Measurements from ENCODE around the gene ZNF740. TPM values are rescaled to one million over a fixed set of nuclear protein-coding genes. Genes with fewer than 3 reads are reported as not detected.

The ZNF740 gene
- total RNA-seq, 2 experiments from 2014 or later = 31.3 to 35.9 TPM

DNA sequence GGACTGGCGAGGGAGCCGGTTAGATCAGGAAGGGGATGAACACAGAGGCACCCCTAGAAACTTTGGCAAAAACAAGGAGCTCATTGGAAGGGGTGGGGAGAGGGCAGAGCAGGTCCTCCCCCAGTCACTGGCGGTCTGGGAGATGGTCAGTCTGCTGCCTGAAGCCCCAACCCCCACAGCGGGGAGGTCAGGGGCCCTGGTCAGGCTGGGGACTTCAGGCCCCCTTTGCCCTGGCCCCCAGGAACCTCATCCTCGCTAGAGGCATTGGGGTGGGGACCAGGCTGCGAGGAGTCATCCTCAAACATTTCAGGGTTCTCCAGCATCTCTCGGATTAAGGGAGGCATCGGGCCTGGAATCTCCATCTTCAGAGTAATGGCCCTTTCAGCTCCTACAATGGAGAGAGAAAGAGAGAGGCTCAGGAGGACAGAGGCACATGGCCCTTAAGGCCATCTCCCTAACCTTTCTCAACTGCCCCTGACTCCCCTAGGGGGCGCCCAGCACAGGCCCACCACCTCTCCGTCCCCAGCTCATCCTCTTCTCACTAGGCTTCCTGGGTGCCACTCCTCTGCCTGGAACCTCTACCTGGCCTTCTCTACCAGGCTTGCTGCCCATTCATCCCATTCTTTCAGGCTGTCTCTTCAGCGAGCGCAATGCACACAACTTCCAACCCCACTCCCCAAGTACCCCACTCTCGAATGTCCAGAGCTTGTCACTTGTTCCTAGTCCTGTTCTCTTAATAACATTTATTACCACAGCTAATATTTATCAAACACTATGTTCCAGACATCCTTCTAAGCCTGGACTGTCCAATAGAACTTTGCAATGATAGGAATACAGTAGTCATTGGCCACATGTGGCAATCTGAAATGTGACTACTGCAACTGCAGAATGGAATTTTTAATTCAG is 31.2 kb downstream of the ZNF740 start:
- intact Hi-C loops (cut with micrococcal nuclease) = loop anchor here (5.0 kb wide), 2 partner anchors 56 to 76 kb away; partner anchors contain the start of gene ESPL1
- Mint-ChIP-seq H3K9me3 (no peaks in the 10 kb centered on the region), H3K27ac (no peak overlapping the region), H3K36me3 (ENCODE audit: low read depth) (peaks cover 28% of the 10 kb centered on the region), H3K4me1 (ENCODE audit: low read depth) (peaks cover 63% of the 10 kb centered on the region), H3K27me3 (no peaks in the 10 kb centered on the region), H3K4me3 (no peak overlapping the region)
- TF ChIP-seq, protein P1, sequence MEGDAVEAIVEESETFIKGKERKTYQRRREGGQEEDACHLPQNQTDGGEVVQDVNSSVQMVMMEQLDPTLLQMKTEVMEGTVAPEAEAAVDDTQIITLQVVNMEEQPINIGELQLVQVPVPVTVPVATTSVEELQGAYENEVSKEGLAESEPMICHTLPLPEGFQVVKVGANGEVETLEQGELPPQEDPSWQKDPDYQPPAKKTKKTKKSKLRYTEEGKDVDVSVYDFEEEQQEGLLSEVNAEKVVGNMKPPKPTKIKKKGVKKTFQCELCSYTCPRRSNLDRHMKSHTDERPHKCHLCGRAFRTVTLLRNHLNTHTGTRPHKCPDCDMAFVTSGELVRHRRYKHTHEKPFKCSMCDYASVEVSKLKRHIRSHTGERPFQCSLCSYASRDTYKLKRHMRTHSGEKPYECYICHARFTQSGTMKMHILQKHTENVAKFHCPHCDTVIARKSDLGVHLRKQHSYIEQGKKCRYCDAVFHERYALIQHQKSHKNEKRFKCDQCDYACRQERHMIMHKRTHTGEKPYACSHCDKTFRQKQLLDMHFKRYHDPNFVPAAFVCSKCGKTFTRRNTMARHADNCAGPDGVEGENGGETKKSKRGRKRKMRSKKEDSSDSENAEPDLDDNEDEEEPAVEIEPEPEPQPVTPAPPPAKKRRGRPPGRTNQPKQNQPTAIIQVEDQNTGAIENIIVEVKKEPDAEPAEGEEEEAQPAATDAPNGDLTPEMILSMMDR (IDR thresholded peaks at IDR 0.05) = peak; percentile 31
- peak; percentile 45 for DNase-seq
- ATAC-seq = no peak
- ChIA-PET CTCF (interaction anchor here (0.6 to 9.7 kb wide), 34 partner anchors 9 to 297 kb away, joined by 3 to 213 read pairs (median 6); partner anchors contain the start of genes AAAS, ESPL1, MYG1 and PFDN5), POLR2A (interaction anchor here (1.0 to 1.7 kb wide), 3 partner anchors 8 to 133 kb away, joined by 3 to 9 read pairs (median 4); partner anchors contain the start of gene ESPL1)

DNA sequence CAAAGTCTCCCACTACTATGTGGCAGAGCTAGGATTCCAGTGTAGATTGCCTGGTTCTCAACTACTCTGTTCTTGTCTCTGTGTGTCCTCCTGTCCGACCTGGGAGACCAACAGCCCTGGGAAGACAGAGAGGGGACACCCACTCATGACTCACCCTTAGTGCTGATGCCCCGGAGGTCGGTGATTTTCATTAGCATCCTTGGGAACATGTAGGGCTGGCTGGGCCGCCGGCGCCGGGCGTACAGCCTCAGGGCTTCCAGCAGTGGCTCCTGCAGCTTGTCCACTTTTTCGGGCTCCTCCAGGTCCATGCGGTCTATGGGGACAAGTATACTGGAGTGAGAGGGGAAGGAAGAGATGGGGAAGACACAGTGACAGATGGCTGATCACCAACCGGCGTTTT is 32.4 kb downstream of the ZNF740 start:
- no peak overlapping the region for H3K27ac Mint-ChIP-seq
- no peaks in the 10 kb centered on the region for H3K27me3 Mint-ChIP-seq
- ATAC-seq (no peak), DNase-seq (no peak)
- intact Hi-C loops (cut with micrococcal nuclease) = loop anchor here (5.0 kb wide), 2 partner anchors 54 to 74 kb away; partner anchors contain the start of gene ESPL1
- H3K36me3 Mint-ChIP-seq (ENCODE audit: low read depth) = peaks cover 29% of the 10 kb centered on the region
- H3K4me3 Mint-ChIP-seq = no peak overlapping the region
- ChIA-PET CTCF (interaction anchor here (1.1 to 9.7 kb wide), 26 partner anchors 10 to 215 kb away, joined by 3 to 213 read pairs (median 14); partner anchors contain the start of genes AAAS, CSAD, ESPL1 and MYG1), POLR2A (interaction anchor here (1.3 to 1.7 kb wide), 3 partner anchors 38 to 64 kb away, joined by 4 to 9 read pairs (median 5); partner anchors contain the start of gene ESPL1)
- TF ChIP-seq, protein P1 (IDR thresholded peaks at IDR 0.05) = no peak
- H3K9me3 Mint-ChIP-seq = no peaks in the 10 kb centered on the region
- peaks cover 68% of the 10 kb centered on the region for H3K4me1 Mint-ChIP-seq (ENCODE audit: low read depth)

DNA sequence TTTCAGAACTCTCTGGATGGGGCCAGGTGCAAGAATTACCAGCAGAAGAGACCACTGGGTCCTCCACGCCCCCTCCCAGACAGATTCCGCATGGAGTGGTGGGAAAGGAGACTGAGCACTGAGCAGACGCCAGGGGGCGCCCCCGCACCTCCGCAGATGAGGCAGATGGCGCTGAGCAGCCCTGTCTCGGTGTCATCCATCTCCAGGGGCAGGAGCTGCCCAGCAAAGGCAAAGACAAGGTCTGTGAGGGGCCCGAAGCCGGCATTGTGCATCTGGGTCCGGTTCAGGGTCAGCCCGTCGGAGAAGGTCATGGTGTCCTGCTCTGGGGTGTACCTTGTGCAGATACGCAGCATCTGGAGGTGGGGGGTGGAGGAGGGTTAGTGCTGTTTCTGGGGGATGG is 32.8 kb downstream of the ZNF740 start:
- Mint-ChIP-seq H3K4me1 (ENCODE audit: low read depth) (peaks cover 68% of the 10 kb centered on the region), H3K27ac (no peak overlapping the region), H3K4me3 (no peak overlapping the region), H3K27me3 (no peaks in the 10 kb centered on the region), H3K9me3 (no peaks in the 10 kb centered on the region), H3K36me3 (ENCODE audit: low read depth) (peaks cover 30% of the 10 kb centered on the region)
- TF ChIP-seq, protein P1 (IDR thresholded peaks at IDR 0.05) = peak; percentile 97
- ChIA-PET CTCF (interaction anchor here (0.5 to 9.7 kb wide), 44 partner anchors 10 to 165 kb away, joined by 3 to 213 read pairs (median 6); partner anchors contain the start of genes AAAS, CSAD, ESPL1 and MYG1), POLR2A (interaction anchor here (0.9 to 3.9 kb wide), 11 partner anchors 13 to 270 kb away, joined by 3 to 28 read pairs (median 4); partner anchors contain the start of gene ESPL1)
- DNase-seq (peak; percentile 90), ATAC-seq (peak; percentile 63)
- intact Hi-C loops (cut with micrococcal nuclease) = loop anchor here (5.0 kb wide), 2 partner anchors 54 to 74 kb away; partner anchors contain the start of gene ESPL1

DNA sequence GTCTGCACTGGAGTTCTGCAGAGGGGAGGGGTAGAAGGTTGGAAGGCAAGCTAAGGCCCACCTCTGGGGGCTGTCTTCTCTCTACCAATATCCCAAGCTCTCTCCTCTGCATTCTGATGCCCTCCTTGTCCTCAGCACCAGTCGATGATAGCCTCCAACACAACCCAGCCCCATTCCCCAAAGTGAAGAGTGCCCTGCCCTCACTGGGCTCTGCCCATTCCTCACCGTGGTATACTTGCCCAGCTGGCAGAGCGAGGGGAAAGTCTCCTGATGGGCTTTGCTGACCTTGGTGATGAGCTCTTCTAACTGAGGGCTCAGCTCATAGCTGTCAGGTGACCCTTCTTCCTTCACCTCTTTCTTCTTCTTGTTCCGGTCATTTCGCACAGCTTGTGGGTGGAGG is 33.7 kb downstream of the ZNF740 start:
- H3K27ac Mint-ChIP-seq = no peak overlapping the region
- intact Hi-C loops (cut with micrococcal nuclease) = loop anchor here (2.0 to 5.0 kb wide), 4 partner anchors 39 to 83 kb away; partner anchors contain the start of gene ESPL1
- H3K9me3 Mint-ChIP-seq = no peaks in the 10 kb centered on the region
- ChIA-PET POLR2A (interaction anchor here (0.6 to 7.7 kb wide), 15 partner anchors 7 to 269 kb away, joined by 3 to 78 read pairs (median 4); partner anchors contain the start of genes ESPL1, ITGB7 and MYG1), CTCF (interaction anchor here (0.9 to 9.7 kb wide), 41 partner anchors 9 to 164 kb away, joined by 3 to 213 read pairs (median 7); partner anchors contain the start of genes AAAS, CSAD, ESPL1 and MYG1)
- peaks cover 27% of the 10 kb centered on the region for H3K36me3 Mint-ChIP-seq (ENCODE audit: low read depth)
- no peaks in the 10 kb centered on the region for H3K27me3 Mint-ChIP-seq
- no peak for DNase-seq
- no peak overlapping the region for H3K4me3 Mint-ChIP-seq
- ATAC-seq = no peak
- peaks cover 62% of the 10 kb centered on the region for H3K4me1 Mint-ChIP-seq (ENCODE audit: low read depth)
- TF ChIP-seq, protein P1 (IDR thresholded peaks at IDR 0.05) = no peak

Data from activated CD8-positive, alpha-beta T cell treated with anti-CD3 and anti-CD28 coated beads for 36 hours (primary cell).